DND-41 (cell line): ENCODE data around the gene ALDH1L1.

Experiments
- ATAC-seq: fragments of 200-7000 bp; cut with Tn5 transposase; 3 replicates; pipeline ENCODE4 v1.9.1; 2021; ENCODE audit warnings: low read depth; ENCODE audit not compliant: insufficient read depth
- DNase-seq: peaks from one replicate; pipeline ENCODE4 v3.0.0-alpha.2; 2020
- H2AFZ ChIP-seq: 2 replicates; pipeline ENCODE4 v1.6.0; 2012; ENCODE audit warnings: low read depth, low read length
- H3K27ac ChIP-seq: 2 replicates; pipeline ENCODE4 v1.5.1; 2012; ENCODE audit warnings: low read length, inconsistent platforms
- H3K27me3 ChIP-seq: fragments of 200-600 bp; sonication (generic); 2 replicates; pipeline ENCODE4 v1.6.0; 2012; ENCODE audit warnings: low read length, mild to moderate bottlenecking, inconsistent platforms; ENCODE audit not compliant: insufficient read depth, poor library complexity
- H3K36me3 ChIP-seq: 2 replicates; pipeline ENCODE4 v1.5.1; 2012; ENCODE audit warnings: low read length, inconsistent platforms; ENCODE audit not compliant: insufficient read depth
- H3K4me1 ChIP-seq: 2 replicates; pipeline ENCODE4 v1.5.1; 2012; ENCODE audit warnings: mild to moderate bottlenecking, low read length; ENCODE audit not compliant: insufficient read depth
- H3K4me2 ChIP-seq: 2 replicates; pipeline ENCODE4 v1.6.0; 2012; ENCODE audit warnings: mild to moderate bottlenecking, moderate library complexity, low read length, inconsistent platforms; ENCODE audit not compliant: insufficient read depth
- H3K4me3 ChIP-seq, 2 experiments: fragments of 200-600 bp in 1 of 2; shearing (Covaris generic) in 1 of 2; 2 replicates each; pipeline ENCODE4 v1.5.1; 2012 to 2016; ENCODE audit warnings: inconsistent platforms in 2 of 2, low read length in 2 of 2, mild to moderate bottlenecking in 2 of 2, low read depth in 1 of 2, moderate library complexity in 1 of 2
- H3K79me2 ChIP-seq: 2 replicates; pipeline ENCODE4 v1.6.0; 2012; ENCODE audit warnings: low read length, inconsistent platforms; ENCODE audit not compliant: insufficient read depth
- H3K9ac ChIP-seq: 2 replicates; pipeline ENCODE4 v1.6.0; 2012; ENCODE audit warnings: low read depth, mild to moderate bottlenecking, inconsistent platforms, low read length, moderate library complexity
- H3K9me3 ChIP-seq: 2 replicates; pipeline ENCODE4 v1.5.1; 2012; ENCODE audit warnings: low read length, moderate library complexity, mild to moderate bottlenecking, inconsistent platforms; ENCODE audit not compliant: insufficient read depth, severe bottlenecking
- H4K20me1 ChIP-seq: 2 replicates; pipeline ENCODE4 v1.6.0; 2012; ENCODE audit warnings: low read length; ENCODE audit not compliant: insufficient read depth
- CTCF ChIP-seq: IDR thresholded peaks from 2 replicates; pipeline ENCODE4 v1.5.1; 2012; ENCODE audit warnings: borderline replicate concordance, low read length, moderate library complexity, mild to moderate bottlenecking; ENCODE audit not compliant: poor library complexity, severe bottlenecking; ENCODE audit errors: extremely low read depth
- EZH2 ChIP-seq: IDR thresholded peaks from 3 replicates; pipeline ENCODE4 v1.6.1; 2012; ENCODE audit warnings: borderline replicate concordance, low read depth, mild to moderate bottlenecking, moderate library complexity, low read length, inconsistent platforms; ENCODE audit not compliant: severe bottlenecking

ALDH1L1 gene

GRCh38 chr3:126084768-126085180 is 95.6 kb downstream of the ALDH1L1 start:
- H2AFZ ChIP-seq: peak overlapping the region; percentile 77
- H3K27me3 ChIP-seq: no peaks in the 10 kb centered on the region
- TF ChIP-seq CTCF (no peak), EZH2 (no peak)
- H3K9me3 ChIP-seq: peaks cover 17% of the 10 kb centered on the region
- peaks cover 22% of the 10 kb centered on the region for H3K4me1 ChIP-seq
- peak overlapping the region; percentile 78 for H3K9ac ChIP-seq
- peaks cover 11% of the 10 kb centered on the region for H3K79me2 ChIP-seq
- DNase-seq (no peak), ATAC-seq (no peak)
- H3K4me3 ChIP-seq: peak overlapping the region; percentile 65 to 92; a peak in 2 of 4 replicates
- H3K27ac ChIP-seq: no peak overlapping the region
- H3K4me2 ChIP-seq: peak overlapping the region; percentile 87
- no peaks in the 10 kb centered on the region for H4K20me1 ChIP-seq
- H3K36me3 ChIP-seq: no peaks in the 10 kb centered on the region

- ATAC-seq: peak; percentile 88
- Histone ChIP-seq H3K9ac (peak within 1 kb of the TSS; percentile 78), H3K36me3 (no peaks in the 10 kb centered on the region), H3K4me2 (peak within 1 kb of the TSS; percentile 87), H3K9me3 (peaks cover 16% of the 10 kb centered on the region), H3K4me1 (peaks cover 22% of the 10 kb centered on the region), H2AFZ (peak within 1 kb of the TSS; percentile 77), H3K27ac (peak within 1 kb of the TSS; percentile 71), H4K20me1 (no peaks in the 10 kb centered on the region), H3K4me3 (peak within 1 kb of the TSS; percentile 65 to 92; a peak in 3 of 4 replicates), H3K27me3 (no peaks in the 10 kb centered on the region), H3K79me2 (peaks cover 11% of the 10 kb centered on the region)
- TF ChIP-seq CTCF (peak; percentile 68), EZH2 (no peak)
- DNase-seq: peak; percentile 91
Measured at GRCh38 chr3:126083913-126084767, 96.2 kb downstream of the ALDH1L1 start, which contains the start of gene SLC41A3. TSS of gene SLC41A3 (minus strand) at chr3:126084124. CDS start at chr3:126068219, 15,905 bp downstream.

GRCh38 chr3:126083511-126083912 is 96.9 kb downstream of the ALDH1L1 start:
- H3K36me3 ChIP-seq: no peaks in the 10 kb centered on the region
- H3K9me3 ChIP-seq: peaks cover 10% of the 10 kb centered on the region
- H3K4me1 ChIP-seq: peaks cover 22% of the 10 kb centered on the region
- H2AFZ ChIP-seq: peak overlapping the region; percentile 77
- H3K9ac ChIP-seq: peak overlapping the region; percentile 78
- H3K4me2 ChIP-seq: peak overlapping the region; percentile 87
- no peaks in the 10 kb centered on the region for H4K20me1 ChIP-seq
- H3K27me3 ChIP-seq: no peaks in the 10 kb centered on the region
- ATAC-seq (peak; percentile 75), DNase-seq (peak; percentile 69)
- peak overlapping the region; percentile 71 for H3K27ac ChIP-seq
- H3K79me2 ChIP-seq: peaks cover 11% of the 10 kb centered on the region
- TF ChIP-seq EZH2: no peak
- TF ChIP-seq CTCF: no peak
- peak overlapping the region; percentile 65 to 92; a peak in 3 of 4 replicates for H3K4me3 ChIP-seq
